Fibroblast of peridontal ligament (primary cell): ENCODE measurements around the gene KLF3.

Experiments used
- DNase-seq: peaks from one replicate; pipeline ENCODE4 v3.0.0-alpha.2; 2010; ENCODE audit errors: extremely low read depth

The KLF3 gene

DNA sequence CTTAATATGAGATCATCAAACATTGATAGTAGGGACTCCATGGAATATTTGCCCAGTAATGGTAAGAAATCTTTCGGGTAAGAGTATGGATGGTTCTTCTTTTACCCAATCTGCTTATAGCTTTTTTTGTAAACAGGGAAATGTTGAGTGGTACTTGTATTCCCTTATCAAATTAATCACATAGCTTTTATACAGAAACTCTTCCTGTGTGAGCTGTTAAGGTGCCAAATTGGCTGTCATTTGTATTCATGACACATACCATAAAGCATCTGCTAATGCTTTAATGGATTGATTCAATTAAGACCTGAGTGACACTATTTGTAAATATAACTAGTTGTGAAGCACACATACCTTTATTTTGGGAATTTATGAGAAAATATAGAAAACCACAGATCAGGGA is 34.2 kb downstream of the KLF3 start:
- no peak for DNase-seq

- no peak for DNase-seq
Measured at GRCh38 chr4:38699112-38699511, 35.1 kb downstream of the KLF3 start.

GRCh38 chr4:38703635-38704034 is 39.6 kb downstream of the KLF3 start:
- DNase-seq = no peak

GRCh38 chr4:38704622-38705154 is 40.7 kb downstream of the KLF3 start:
- DNase-seq = no peak

- no peak for DNase-seq
Measured at GRCh38 chr4:38706301-38706700, 42.3 kb downstream of the KLF3 start.

DNA sequence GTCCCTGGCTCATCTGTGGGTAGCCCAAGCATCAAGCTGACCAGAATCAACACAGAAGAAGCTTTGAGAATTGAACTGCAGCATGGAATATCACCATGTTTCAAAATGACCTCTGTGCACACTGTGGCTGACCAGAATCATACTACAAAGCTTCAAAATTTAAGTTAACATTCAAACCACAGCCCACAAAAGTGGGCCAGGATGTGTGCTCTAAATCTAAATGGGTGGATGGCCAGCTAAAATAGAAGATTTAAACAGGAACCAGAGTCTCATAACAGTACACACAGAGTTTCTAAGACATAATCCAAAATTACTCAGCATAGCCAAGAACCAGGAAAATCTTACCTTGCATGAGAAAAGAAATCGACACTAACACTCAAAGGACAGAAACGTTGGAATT is 46.1 kb downstream of the KLF3 start:
- no peak for DNase-seq

GRCh38 chr4:38711066-38711465 is 47.1 kb downstream of the KLF3 start:
- no peak for DNase-seq

- DNase-seq = no peak
Measured at GRCh38 chr4:38715050-38715449, 51.1 kb downstream of the KLF3 start.

DNA sequence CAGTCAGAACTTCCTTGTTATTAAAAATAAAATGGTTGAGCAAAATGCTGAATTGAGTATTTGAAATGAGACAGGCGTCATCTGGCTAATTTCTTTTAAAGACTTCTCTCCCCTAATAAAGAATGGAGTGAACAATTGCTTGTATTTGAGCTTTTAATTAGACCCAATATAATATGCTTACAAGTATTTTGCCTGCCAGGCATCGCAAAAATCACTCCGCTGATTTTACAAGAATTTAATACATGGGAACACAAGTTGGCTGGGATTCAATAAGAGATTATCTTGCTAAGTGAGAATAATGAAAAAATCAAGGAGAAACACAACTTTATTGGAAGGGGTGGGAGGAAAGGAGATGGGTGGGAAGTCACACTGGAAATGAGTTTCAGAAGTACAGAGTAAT is 52.3 kb downstream of the KLF3 start:
- DNase-seq = no peak

DNA sequence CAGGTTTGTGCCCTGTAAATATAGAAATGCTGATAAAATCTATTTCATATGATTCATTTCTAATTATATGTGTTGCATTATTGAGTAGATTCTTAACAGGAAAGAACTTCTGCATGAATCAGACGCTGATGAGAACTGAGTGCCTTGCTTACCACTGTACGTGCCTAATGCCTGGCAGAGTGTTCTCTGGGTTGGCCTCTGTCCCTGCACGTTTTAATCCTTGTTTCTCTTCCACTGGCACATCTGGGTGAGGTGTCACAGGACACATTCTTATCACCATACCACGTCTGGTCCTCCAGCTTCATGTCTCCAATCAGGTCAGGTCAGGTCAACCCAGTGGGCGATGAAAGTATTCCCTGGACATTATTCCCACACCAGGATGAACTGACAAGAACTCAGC is 53.6 kb downstream of the KLF3 start:
- DNase-seq = no peak

GRCh38 chr4:38723114-38723513 is 59.1 kb downstream of the KLF3 start:
- no peak for DNase-seq

- no peak for DNase-seq
Measured at GRCh38 chr4:38723726-38724474, 59.9 kb downstream of the KLF3 start.

DNA sequence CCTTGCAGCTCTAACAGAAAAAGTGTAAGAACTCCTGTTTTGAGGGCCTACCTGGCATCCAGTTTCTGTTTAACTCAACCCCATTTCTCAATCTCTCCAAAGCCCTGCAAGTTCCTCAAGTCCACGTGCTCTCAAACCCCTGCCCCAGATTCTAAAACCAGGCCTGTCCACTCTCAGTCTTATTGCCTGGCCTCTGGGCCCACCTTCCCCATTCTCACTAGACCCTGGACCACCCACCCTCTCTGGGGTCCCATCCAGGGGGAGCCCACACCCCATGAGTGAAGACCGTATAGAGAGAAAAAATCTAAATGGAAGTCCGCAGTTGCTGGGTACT is 60.4 kb downstream of the KLF3 start:
- no peak for DNase-seq

GRCh38 chr4:38728631-38729141 is 64.7 kb downstream of the KLF3 start:
- no peak for DNase-seq

- DNase-seq = no peak
Measured at GRCh38 chr4:38730493-38730829, 66.5 kb downstream of the KLF3 start.

DNA sequence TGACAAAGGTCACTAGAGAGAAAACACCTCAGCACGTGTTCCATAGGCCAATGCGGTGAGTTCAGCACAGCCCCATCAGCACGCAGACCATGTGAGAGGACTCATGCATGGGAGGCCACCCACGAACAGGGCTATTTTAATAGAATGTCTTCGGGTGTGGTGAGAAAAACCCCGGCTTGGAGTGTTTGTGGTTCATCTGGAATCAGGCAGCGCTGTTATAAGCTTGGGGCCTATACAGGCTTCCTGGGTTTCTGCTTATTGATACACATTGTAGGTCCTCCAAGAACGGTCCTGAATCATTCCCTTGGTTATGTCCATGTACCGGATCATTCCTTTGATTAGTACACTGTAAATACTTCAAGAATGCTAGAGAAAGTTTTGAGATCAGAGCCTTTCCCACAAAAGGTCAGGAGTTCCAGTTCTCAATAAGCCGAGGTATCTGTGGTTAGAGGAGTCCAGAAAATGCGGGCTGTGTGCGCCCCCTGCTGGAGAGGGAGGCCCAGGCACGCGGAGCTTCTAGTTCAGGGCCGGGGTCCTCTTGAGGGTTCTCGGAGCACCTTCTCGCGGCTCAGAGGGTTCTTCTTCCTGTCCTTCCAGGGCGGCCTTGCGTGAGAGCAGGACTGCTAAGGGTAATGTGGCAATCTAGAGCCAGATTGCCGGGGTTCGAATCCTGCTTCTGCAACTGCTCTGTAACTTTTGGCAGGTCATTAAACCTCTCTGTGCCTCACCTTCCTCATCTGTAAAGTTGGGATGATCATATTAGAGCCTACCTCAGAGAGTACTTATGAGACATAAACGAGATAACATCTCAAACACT is 67.0 kb downstream of the KLF3 start:
- DNase-seq = peak; percentile 98

DNA sequence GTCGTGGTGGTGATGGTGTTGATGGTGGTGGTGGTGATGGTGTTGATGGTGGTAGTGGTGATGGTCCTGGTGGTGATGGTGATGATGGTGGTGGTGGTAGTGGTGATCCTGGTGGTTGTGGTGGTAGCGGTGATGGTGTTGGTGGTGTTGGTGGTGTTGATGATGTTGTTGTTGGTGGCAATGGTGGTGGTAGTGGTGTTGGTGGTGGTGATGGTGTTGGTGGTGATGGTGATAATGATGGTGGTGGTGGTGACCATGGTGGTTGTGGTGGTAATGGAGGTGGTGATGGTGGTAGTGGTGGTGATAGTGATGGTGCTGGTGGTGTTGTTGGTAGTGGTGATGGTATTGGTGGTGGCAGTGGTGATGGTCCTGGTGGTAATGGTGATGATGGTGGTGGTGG is 69.7 kb downstream of the KLF3 start:
- no peak for DNase-seq

- DNase-seq = no peak
Measured at GRCh38 chr4:38734446-38734845, 70.4 kb downstream of the KLF3 start.

- no peak for DNase-seq
Measured at GRCh38 chr4:38734911-38735310, 70.9 kb downstream of the KLF3 start.

DNA sequence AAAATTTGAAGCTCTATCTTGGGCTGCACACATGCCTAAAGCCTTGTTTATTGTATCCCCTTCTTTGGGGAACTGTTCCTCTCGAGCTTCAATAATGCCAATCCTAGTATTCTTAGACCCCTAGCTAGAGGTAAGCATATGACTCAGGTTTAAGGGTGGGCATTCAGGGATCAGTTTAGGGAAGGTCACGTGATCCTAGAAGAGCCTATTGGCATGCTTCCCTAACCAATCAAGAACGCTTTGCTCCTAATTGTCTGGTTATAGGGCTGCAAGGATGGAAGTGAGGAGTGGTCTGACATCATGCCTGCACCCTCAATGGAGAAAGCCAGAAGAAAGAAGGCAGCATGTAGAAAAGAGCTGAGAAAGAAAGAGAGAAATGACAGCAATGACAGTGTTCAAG is 71.9 kb downstream of the KLF3 start:
- DNase-seq = no peak

DNA sequence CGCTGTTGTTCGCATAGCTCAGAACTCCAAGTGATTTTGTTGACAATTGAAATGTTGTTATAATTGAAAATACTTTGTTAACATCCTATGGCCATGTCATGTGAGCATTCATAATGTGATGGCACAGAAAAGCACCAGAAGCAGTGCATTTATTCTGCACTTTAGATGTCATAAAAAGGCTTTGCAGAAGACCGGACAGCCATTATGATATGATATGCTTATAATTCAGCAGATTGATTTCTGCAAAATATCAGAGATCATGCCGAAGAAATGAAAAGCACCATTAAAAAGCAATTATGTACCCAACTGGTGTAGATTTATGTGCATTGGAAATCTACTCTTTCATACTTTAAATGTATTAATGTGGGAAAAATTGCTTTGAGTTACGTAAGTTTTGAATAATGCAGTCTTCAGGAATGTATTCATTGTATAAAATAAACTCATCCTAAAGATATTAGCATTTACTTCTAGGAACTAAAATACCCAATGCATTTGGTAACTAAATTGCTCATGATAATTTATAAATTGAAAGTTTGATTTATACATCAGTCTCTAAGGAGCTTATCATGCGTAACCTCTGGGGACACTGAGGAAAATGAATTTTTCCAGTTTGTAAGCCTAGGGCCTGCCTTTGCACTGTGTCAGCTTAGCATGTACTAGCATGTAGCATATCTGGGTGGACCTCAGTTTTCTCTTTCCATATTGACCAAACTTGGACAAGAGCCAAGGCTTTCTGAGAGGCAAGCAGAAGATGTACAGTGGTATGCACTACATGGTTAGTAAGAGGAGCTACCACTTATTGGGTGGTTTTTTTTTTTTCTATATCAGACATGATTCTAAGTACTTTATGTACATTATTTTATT is 75.2 kb downstream of the KLF3 start:
- no peak for DNase-seq

GRCh38 chr4:38740303-38740702 is 76.3 kb downstream of the KLF3 start:
- no peak for DNase-seq
